HCT116 (cell line): ENCODE data around the gene RGP1.

Experiments used
- CBX3 ChIP-seq: IDR thresholded peaks from 2 replicates; pipeline ENCODE4 v1.6.1; 2012; ENCODE audit warnings: low read depth
- EZH2 ChIP-seq: fragments of 200-600 bp; sonication (generic); IDR thresholded peaks from 2 replicates; pipeline ENCODE4 v1.6.1; 2017; ENCODE audit warnings: antibody characterized with exemption, mixed run types
- EZH2phosphoT487 ChIP-seq: fragments of 200-600 bp; IDR thresholded peaks from 2 replicates; pipeline ENCODE4 v1.6.1; 2018; ENCODE audit warnings: antibody characterized with exemption, borderline replicate concordance
- FOSL1 ChIP-seq: IDR thresholded peaks from 2 replicates; pipeline ENCODE4 v1.6.1; 2012; ENCODE audit warnings: low read depth
- MAX ChIP-seq: IDR thresholded peaks from 2 replicates; pipeline ENCODE4 v1.6.1; 2012
- POLR2A ChIP-seq: IDR thresholded peaks from 2 replicates; pipeline ENCODE4 v1.7.0; 2011; ENCODE audit warnings: borderline replicate concordance; ENCODE audit not compliant: insufficient read depth, insufficient read length; ENCODE audit errors: extremely low read depth
- POLR2AphosphoS5 ChIP-seq: IDR thresholded peaks from 2 replicates; pipeline ENCODE4 v1.6.1; 2011; ENCODE audit warnings: mild to moderate bottlenecking, low read depth, low read length, moderate library complexity
- RAD21 ChIP-seq: IDR thresholded peaks from 2 replicates; pipeline ENCODE4 v1.6.1; 2012; ENCODE audit warnings: low read depth, mild to moderate bottlenecking
- SP1 ChIP-seq: IDR thresholded peaks from 2 replicates; pipeline ENCODE4 v1.6.1; 2012; ENCODE audit warnings: low read depth
- YY1 ChIP-seq: IDR thresholded peaks from 2 replicates; pipeline ENCODE4 v1.6.1; 2011; ENCODE audit warnings: low read length, low read depth, moderate library complexity, mild to moderate bottlenecking; ENCODE audit not compliant: insufficient replicate concordance; ENCODE audit errors: extremely low read depth
- ZBTB33 ChIP-seq: IDR thresholded peaks from 2 replicates; pipeline ENCODE4 v1.6.1; 2011; ENCODE audit warnings: mild to moderate bottlenecking, low read length, moderate library complexity; ENCODE audit not compliant: insufficient replicate concordance; ENCODE audit errors: extremely low read depth
- ZFX ChIP-seq: fragments of 450-650 bp; IDR thresholded peaks from 2 replicates; pipeline ENCODE4 v1.6.1; 2017
- ZNF274 ChIP-seq: fragments of 200-500 bp; sonication (Bioruptor generic); IDR thresholded peaks from 2 replicates; pipeline ENCODE4 v1.6.1; 2014; ENCODE audit warnings: mild to moderate bottlenecking, low read depth, low read length, inconsistent platforms
- TF ChIP-seq, protein P1 (sequence below), 3 experiments: fragments of 200-600 bp in 1 of 3; sonication (generic) in 1 of 3; IDR thresholded peaks in 2 of 3; conservative IDR thresholded peaks in 1 of 3; 2 replicates each; pipeline ENCODE4 v1.5.1; 2012 to 2017; ENCODE audit warnings: low read depth in 2 of 3, low read length in 2 of 3, antibody characterized with exemption in 1 of 3, borderline replicate concordance in 1 of 3, control low read depth in 1 of 3, mild to moderate bottlenecking in 1 of 3, mixed read lengths in 1 of 3, mixed run types in 1 of 3, moderate library complexity in 1 of 3; ENCODE audit not compliant: insufficient read depth in 1 of 3

- TF ChIP-seq ZNF274 (no peak), RAD21 (no peak), POLR2AphosphoS5 (no peak), ZFX (no peak), EZH2 (no peak), ZBTB33 (no peak), EZH2phosphoT487 (no peak), MAX (no peak), POLR2A (no peak), SP1 (no peak), YY1 (no peak), CBX3 (no peak), FOSL1 (no peak)
- TF ChIP-seq, protein P1, sequence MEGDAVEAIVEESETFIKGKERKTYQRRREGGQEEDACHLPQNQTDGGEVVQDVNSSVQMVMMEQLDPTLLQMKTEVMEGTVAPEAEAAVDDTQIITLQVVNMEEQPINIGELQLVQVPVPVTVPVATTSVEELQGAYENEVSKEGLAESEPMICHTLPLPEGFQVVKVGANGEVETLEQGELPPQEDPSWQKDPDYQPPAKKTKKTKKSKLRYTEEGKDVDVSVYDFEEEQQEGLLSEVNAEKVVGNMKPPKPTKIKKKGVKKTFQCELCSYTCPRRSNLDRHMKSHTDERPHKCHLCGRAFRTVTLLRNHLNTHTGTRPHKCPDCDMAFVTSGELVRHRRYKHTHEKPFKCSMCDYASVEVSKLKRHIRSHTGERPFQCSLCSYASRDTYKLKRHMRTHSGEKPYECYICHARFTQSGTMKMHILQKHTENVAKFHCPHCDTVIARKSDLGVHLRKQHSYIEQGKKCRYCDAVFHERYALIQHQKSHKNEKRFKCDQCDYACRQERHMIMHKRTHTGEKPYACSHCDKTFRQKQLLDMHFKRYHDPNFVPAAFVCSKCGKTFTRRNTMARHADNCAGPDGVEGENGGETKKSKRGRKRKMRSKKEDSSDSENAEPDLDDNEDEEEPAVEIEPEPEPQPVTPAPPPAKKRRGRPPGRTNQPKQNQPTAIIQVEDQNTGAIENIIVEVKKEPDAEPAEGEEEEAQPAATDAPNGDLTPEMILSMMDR (IDR thresholded peaks at IDR 0.05 in 2 of 3, conservative IDR thresholded peaks at IDR 0.05 in 1 of 3; ENCODE audit: borderline replicate concordance in 1 of 3, insufficient read depth in 1 of 3, low read depth in 2 of 3, low read length in 2 of 3): no peak
Observed at GRCh38 chr9:35800530-35800929, 51.4 kb downstream of the RGP1 start.
